ENCODE results near the gene DHX40. TPM values are rescaled to one million over a fixed set of nuclear protein-coding genes. Genes with fewer than 3 reads are reported as not detected.

DHX40 gene
- total RNA-seq, 4 donors from 2014 or later, result 21.6 to 51.7 (median 32.6) TPM

DNA sequence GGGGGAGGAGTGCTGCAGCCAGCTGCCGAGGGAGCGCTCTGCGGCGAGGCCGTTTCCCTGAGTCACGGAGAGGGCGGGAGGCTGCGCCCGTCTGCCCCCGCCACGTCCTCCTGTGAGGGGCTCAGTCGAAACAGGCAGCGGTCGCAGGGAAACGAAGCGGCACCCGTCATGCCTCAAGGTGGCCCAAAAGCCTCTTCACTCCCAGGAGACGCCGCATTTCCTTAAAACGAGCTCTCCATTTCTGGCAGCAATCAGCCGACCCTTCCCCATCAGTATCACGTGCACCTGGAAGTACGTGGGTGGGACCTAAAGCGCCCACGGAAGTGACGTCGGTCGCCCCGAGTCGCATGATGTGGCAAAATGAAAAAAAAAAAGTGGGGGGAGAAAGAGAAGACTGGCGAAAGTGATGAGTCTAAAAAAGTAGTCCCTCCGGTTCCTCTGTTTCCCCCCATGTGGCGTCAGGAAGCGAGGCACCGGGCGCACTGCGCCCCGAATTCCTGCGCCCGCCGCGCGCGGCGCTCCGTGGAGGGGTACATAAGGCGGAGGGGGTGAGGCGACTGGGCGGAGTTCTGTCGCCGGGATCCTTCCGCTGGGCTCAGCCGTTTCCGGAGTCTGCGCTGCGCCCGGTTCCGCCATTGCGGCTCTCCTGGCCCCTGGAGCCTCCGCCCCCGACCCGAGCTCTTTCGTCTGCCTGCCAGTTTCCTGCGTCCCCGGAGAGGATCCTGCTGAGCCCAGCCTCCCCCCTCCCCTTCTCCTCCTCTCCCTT, 54.1 kb downstream of the DHX40 start, which contains the start of gene CLTC:
TSS of gene CLTC (plus strand) at position 598 of the 766 bp plus-strand sequence. CDS start 237 bp downstream, outside the sequence.
- DNase-seq (ENCODE audit: low spot score) (peak; percentile 87), ATAC-seq (ENCODE audit: low FRiP score) (peak; percentile 97)
- TF ChIP-seq, protein P1, sequence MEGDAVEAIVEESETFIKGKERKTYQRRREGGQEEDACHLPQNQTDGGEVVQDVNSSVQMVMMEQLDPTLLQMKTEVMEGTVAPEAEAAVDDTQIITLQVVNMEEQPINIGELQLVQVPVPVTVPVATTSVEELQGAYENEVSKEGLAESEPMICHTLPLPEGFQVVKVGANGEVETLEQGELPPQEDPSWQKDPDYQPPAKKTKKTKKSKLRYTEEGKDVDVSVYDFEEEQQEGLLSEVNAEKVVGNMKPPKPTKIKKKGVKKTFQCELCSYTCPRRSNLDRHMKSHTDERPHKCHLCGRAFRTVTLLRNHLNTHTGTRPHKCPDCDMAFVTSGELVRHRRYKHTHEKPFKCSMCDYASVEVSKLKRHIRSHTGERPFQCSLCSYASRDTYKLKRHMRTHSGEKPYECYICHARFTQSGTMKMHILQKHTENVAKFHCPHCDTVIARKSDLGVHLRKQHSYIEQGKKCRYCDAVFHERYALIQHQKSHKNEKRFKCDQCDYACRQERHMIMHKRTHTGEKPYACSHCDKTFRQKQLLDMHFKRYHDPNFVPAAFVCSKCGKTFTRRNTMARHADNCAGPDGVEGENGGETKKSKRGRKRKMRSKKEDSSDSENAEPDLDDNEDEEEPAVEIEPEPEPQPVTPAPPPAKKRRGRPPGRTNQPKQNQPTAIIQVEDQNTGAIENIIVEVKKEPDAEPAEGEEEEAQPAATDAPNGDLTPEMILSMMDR (IDR thresholded peaks at IDR 0.05), result no peak

GRCh38 chr17:59620064-59620359, 54.6 kb downstream of the DHX40 start:
- DNase-seq (ENCODE audit: low spot score), result no peak
- TF ChIP-seq, protein P1 (IDR thresholded peaks at IDR 0.05), result no peak
- peak; percentile 2 for ATAC-seq (ENCODE audit: low FRiP score)

- ATAC-seq (ENCODE audit: low FRiP score), result no peak
- TF ChIP-seq, protein P1 (IDR thresholded peaks at IDR 0.05), result no peak
- DNase-seq (ENCODE audit: low spot score), result no peak
Measured at GRCh38 chr17:59620518-59621259, 55.3 kb downstream of the DHX40 start.

- ATAC-seq (ENCODE audit: low FRiP score), result no peak
- no peak for DNase-seq (ENCODE audit: low spot score)
- TF ChIP-seq, protein P1 (IDR thresholded peaks at IDR 0.05), result no peak
Measured at GRCh38 chr17:59621771-59622170, 56.4 kb downstream of the DHX40 start.

GRCh38 chr17:59623151-59623550, 57.7 kb downstream of the DHX40 start:
- no peak for DNase-seq (ENCODE audit: low spot score)
- ATAC-seq (ENCODE audit: low FRiP score), result no peak
- TF ChIP-seq, protein P1 (IDR thresholded peaks at IDR 0.05), result no peak

- TF ChIP-seq, protein P1 (IDR thresholded peaks at IDR 0.05), result no peak
- no peak for DNase-seq (ENCODE audit: low spot score)
- ATAC-seq (ENCODE audit: low FRiP score), result no peak
Measured at GRCh38 chr17:59626756-59627155, 61.3 kb downstream of the DHX40 start.
